GM18907 (cell line): ENCODE results near the gene HSF2BP.
"Not testable (repeated sequence)": the region's sequence is repeated elsewhere in the genome, so short reads cannot be mapped to it uniquely, and the experiment has no call there.

Experiments
- ATAC-seq: cut with Tn5 transposase; IDR thresholded peaks from one replicate; pipeline ENCODE4 v1.9.1; 2021; ENCODE audit warnings: mild to moderate bottlenecking, moderate library complexity; ENCODE audit not compliant: unreplicated experiment

Gene HSF2BP

GRCh38 chr21:43688906-43689305, 29.6 kb upstream of the HSF2BP start:
- no peak for ATAC-seq

GRCh38 chr21:43687566-43688399, 28.5 kb upstream of the HSF2BP start:
- ATAC-seq: no peak

- ATAC-seq: no peak
These were observed 27.7 kb upstream of the HSF2BP start for GRCh38 chr21:43686811-43687565.

- no peak for ATAC-seq
These were observed 25.1 kb upstream of the HSF2BP start for GRCh38 chr21:43684424-43684823.

- no peak for ATAC-seq
These were observed 22.4 kb upstream of the HSF2BP start for GRCh38 chr21:43681650-43682049.

- not testable (repeated sequence) for ATAC-seq
These were observed 21.1 kb upstream of the HSF2BP start for GRCh38 chr21:43680421-43680820.

GRCh38 chr21:43679951-43680350, 20.7 kb upstream of the HSF2BP start:
- ATAC-seq: no peak

GRCh38 chr21:43676391-43676790, 17.1 kb upstream of the HSF2BP start:
- ATAC-seq: no peak

GRCh38 chr21:43675871-43676270, 16.6 kb upstream of the HSF2BP start:
- ATAC-seq: no peak

- no peak for ATAC-seq
These were observed 10.7 kb upstream of the HSF2BP start for GRCh38 chr21:43669828-43670605.

- no peak for ATAC-seq
These were observed 8.1 kb upstream of the HSF2BP start for GRCh38 chr21:43667191-43667904.

GRCh38 chr21:43665879-43666278, 6.6 kb upstream of the HSF2BP start:
- ATAC-seq: no peak

- no peak for ATAC-seq
These were observed 5.1 kb upstream of the HSF2BP start for GRCh38 chr21:43664358-43664757.

GRCh38 chr21:43663033-43663432, 3.7 kb upstream of the HSF2BP start:
- no peak for ATAC-seq

- no peak for ATAC-seq
These were observed 3.0 kb upstream of the HSF2BP start for GRCh38 chr21:43662286-43662685.

GRCh38 chr21:43658769-43659135, 536 bp downstream of the HSF2BP start:
- ATAC-seq: no peak

- no peak for ATAC-seq
These were observed 1.1 kb downstream of the HSF2BP start for GRCh38 chr21:43658088-43658741.

- no peak for ATAC-seq
These were observed 1.8 kb downstream of the HSF2BP start for GRCh38 chr21:43657355-43658087.

GRCh38 chr21:43654806-43655489, 4.3 kb downstream of the HSF2BP start:
- no peak for ATAC-seq
